ENCODE data around the gene PEPD.
A peak's percentile ranks its signal among the peaks of the same experiment; 100 is the strongest.

The PEPD gene

GRCh38 chr19:33405254-33405552 is 116.4 kb downstream of the PEPD start:
- DNase-seq, result no peak

- DNase-seq, result no peak
Measured at GRCh38 chr19:33404506-33405253, 116.9 kb downstream of the PEPD start.

DNA sequence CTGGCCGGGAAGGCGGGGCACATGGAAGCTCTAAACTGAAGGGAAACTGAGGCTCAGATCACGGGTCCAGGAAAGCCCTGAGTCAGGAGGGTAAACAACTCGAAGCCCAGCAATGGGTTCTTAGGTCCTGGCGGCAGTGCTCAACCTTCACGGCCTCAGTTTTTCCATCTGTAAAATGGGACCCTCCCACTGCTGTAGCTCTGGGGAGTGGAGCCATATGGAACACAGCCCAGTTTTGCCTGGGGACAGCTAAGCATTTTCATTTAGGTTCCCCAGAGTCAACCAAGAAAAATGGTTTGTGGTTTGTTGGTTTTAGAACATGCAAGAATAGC is 117.7 kb downstream of the PEPD start:
- DNase-seq, result no peak

DNA sequence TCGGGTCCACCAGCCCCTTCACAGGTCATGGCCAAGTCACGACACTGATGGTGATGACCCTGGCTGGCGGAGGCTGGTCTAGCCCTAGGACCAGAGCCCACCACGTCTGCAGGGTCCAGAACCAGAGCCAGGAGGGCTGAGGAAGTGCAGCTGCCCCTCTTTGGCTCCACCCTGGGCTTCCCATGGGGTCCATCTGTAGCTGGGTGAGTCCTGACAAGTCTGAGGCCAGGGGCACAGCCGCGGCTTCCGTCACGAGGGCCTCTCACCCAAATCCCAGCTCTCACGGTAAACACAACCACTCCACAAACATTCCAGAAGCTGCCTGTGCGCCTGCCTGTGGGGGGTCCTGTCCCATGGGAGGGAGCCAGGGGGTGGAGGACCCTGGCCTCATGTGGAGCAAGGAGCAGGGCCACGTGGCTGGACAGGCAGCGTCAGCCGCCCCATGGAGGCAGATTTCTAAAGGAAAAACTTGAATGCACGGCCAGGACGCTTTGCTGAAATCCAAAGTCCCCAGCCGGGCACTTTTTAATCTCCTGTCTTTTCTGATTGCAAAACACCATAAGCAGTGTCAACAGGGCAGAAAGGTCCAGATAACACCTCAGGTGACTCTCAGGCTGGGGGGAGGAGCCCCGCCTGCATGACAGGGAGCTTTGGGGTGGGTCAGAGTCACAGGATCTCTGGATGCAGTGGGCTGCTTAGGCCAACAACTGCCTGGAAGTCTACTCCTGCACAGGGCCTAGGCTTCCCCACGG is 118.2 kb downstream of the PEPD start:
- DNase-seq, result no peak

DNA sequence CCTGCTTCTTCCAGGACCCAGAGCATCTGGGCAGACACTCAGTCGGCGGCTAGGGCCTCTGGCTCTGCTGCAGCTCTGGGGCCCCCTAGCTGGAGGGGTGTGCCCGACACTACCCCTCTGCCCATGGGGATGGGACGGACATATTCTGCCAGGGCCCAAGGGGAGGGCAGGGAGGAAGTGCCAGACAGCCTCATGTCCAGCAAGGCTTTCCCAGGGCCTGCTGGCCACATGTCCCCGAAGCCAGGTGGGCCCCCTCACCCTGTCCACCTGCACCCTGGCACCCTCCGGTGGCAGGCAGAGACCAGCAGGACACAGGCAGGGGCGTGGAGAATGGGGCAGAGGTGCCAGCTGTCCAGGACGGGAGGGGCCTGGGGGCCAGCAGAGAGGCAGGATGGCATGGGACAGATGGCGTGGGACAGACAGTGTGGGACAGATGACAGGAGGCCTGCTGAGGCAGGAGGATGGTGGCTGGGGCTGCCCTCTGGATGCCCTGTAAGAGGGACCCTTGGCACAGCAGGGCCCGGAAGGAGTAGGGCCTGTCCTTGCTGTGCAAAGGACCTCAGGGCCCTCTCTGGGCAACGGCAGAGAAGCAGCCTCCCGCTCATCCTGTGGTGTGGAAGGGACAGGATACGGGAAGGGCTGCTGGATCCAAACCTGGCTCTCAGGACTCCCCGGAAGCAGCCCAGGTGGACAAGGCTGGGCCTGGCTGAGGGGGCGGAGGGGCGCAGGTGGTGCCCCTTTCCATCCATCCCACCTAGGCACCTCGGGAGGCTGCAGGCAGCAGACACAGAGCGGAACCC is 119.0 kb downstream of the PEPD start:
- DNase-seq, result no peak

- no peak for DNase-seq
Measured at GRCh38 chr19:33401683-33402420, 119.7 kb downstream of the PEPD start.

DNA sequence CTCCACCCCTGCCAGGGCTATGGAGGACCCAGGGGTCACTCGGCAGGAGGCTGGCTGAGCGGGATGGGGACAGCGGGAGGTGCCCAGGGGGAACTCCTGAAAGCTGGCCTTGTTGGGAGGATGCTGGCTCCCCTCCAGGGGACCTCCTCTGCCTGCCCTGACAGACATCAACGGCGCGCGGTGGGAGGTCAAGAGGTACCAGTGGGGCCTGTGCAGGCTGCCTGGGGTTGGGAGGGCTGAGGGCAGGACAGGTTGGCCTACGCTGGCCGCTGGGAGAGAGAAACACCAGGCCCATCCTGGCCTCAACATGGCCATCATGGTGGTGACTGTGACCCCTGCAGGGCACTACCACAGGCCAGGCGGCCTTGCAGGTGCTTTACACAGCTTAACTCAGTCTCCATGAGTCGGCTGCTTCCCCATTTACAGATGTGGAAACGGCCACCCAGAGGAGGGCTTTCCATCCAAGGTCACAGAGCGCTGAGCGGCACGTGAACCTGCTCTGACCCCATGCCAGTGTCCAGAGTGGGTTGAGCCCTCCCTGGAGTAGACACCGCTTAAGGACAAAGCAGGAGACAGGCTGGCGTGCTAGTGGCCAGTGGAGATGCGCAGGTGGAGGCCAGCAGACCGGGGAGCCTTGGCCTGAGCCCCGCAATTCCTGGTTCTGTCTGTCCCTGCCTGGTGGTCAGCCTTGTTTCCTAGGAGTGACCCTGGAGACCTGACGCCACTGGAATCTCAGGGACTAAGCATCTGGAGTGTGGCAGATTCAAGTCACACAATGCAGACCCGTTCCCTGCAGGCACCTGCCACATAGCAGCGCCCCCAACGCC is 120.5 kb downstream of the PEPD start:
- no peak for DNase-seq

GRCh38 chr19:33399745-33400681 is 121.6 kb downstream of the PEPD start:
- DNase-seq, result no peak

- no peak for DNase-seq
Measured at GRCh38 chr19:33399081-33399744, 122.4 kb downstream of the PEPD start.

- no peak for DNase-seq
Measured at GRCh38 chr19:33398361-33399060, 123.1 kb downstream of the PEPD start.

DNA sequence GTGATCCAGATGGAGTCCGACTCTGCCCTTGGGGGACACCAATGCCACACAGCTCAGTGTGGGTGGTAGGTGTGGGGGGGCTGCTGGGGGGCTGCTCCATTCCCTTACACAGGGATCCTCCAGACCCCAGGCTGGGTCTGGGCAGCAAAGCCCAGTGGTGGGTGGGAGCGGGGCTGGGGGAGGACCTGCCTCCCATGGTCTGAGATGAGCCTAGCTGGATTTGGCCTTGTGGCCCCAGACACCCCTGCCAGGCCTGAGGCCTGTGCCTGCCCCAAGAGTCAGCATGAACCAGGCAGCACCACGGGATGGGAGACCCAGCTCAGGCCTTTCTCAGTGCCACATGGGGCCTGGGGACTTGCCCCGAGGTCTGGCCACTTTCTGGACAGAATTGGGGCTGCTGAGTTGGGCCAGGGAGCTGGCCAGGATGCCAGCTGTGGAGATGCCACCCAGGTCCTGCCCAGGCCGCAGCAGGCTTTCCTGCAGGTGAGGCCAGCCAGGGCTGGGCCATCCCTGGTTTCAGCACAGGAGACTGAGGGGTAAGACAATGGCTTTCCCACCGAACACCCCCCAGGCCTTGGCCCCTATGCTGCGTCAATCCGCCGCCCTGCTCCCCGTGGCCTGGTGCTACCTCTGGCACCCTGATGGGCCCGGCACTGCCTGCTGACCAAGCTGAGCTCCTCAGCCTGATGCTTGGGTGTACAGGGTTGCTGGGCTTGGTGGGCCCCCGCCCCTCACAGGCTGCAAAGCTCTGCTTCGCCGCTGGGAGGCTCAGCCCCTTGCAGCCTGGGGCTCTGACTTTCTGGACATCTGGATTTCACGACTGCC is 123.8 kb downstream of the PEPD start:
- DNase-seq, result no peak

DNA sequence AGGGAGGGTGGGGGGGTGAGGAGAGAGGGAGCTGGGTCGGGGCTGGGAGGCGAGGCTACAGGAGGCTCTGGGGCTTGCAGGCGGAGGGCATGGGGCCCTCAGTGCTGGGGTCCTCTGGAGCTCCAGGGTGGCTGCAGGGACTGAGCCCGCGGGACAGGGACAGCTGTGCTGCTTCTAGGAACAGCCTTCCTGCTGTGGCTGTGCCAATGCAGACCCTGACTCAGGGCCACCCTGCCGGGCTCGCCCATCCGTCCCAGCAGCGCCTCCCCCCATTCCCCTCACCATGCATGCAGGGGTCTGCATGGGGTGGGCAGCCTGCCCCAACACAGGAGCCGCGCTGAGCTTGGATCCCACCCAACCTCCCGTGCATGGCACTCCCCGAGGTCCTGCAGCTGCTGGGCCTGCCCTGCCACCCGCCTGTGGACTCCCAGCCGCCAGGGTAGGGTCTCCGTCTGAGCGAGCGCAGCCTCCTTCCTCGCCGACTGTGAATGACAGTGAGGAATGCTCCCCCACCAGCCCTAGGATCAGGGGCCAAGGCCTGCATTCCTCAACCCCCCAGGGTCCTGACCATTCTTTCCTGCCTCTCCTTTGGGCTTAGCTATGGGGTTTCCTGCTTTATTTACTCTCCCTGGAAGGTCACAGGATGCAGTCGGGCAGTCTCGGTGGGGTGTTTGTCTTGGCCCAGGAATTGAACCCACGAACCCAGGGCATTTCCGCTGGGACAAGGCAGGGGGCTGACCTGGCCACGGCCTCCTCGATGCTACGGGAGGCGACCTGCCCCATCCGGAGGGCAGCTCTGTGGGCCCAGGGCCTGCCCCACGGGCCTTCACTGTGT is 124.7 kb downstream of the PEPD start:
- no peak for DNase-seq

DNA sequence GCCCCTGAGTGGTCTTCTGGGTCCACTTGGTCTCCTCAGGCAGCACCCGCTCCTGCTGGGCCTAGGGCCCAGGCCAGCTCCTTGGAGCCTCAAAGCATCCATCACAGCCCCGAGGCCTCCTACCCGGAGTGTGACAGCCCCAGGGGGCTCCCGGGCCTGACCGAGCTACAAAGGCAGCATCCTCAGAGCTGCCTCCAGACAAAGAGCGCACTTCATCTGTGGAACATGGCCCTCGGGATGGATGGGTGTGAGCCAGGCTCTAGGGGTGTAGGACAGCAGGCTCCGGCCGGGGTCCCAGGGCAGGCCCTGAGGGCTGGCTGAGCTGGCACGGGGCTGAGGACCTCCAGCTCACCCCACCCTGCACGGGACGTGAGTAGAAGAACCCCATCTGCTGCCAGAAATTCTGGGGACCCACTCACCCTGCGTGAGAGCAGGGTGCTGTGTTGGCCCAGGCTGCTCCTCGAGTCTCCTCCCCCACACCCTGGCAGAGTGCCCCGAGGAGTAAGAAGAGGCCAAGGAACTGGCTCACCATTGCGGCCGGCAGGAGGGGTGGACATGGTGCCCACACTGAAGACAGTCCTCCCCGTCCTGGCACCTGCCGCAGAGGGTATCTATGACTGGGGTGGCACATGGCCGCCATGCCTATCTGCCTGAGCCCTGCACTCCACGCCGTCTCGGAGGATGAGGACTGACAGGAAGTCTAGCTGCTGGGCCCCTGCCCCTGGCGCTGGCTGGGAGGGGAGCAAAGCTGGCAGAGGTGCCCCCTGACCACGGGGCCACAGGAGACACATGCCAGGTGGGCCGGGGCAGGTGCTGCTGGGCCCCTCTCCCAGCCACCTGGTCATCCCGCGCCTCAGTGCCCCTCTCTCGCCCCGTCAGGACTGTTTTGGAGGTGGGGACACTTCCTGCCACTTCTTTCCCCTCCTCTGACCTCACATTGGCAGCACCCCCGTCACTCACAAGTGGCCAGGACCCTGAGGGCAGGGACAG is 125.7 kb downstream of the PEPD start:
- DNase-seq, result peak; percentile 50

- no peak for DNase-seq
Measured at GRCh38 chr19:33394723-33395560, 126.6 kb downstream of the PEPD start.

DNA sequence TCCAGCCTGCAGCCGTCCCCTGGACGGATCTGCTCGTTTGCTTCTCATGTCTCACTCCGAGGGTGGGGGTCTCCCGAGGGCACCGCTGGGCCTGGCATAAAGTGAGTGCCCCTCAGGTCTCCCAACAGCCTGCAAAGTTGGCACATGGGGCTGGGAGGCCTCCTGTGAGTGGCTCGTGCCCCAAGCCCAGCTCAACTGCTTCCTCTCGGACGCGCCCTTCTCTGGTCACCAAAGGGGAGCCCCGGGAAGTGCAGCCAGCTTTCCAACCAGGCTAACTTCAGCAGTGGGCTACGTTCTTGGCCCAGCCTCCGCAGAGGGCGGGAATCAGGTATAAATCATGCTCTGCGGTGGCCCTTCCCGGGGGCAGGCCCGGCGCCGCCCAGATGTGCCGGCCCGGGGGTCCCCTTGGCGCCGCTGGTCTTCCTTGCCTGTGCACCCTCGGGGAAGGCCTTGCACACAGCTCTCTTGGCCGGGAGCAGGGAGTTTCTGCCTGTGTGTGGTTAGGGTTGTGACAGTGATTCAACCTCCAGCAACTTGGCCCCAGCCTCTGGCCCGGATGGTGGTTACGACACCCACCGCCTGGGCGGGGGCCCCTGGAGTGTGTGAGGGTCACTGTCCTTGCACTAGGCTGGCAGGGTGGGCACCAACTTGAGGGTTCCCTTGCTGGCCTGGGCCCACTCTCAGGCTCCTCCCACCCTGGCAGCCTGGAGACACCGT is 127.4 kb downstream of the PEPD start:
- peak; percentile 57 for DNase-seq

Data from NCI-H226 (cell line).